Measurements from ENCODE around the gene NBPF9. TPM values are rescaled to one million over a fixed set of nuclear protein-coding genes. Genes with fewer than 3 reads are reported as not detected.
"Not testable (repeated sequence)": the region's sequence is repeated elsewhere in the genome, so short reads cannot be mapped to it uniquely, and the experiment has no call there.

The NBPF9 gene
- total RNA-seq, 3 donors from 2014 or later: 17.6 to 21.2 (median 19.7) TPM

GRCh38 chr1:149093155-149093554 lies 10.2 kb downstream of the NBPF9 start:
- DNase-seq (ENCODE audit: low spot score in 2 of 2); intact Hi-C loops (cut with DNase I; ENCODE audit: low total_unique reads); H3K4me1 ChIP-seq; H3K4me3 ChIP-seq; H3K9me3 ChIP-seq; H3K27ac ChIP-seq; H3K27me3 ChIP-seq; H3K36me3 ChIP-seq: not testable (repeated sequence)

- H3K27ac ChIP-seq; DNase-seq (ENCODE audit: low spot score in 2 of 2); H3K4me1 ChIP-seq; H3K27me3 ChIP-seq; H3K4me3 ChIP-seq; H3K9me3 ChIP-seq; H3K36me3 ChIP-seq; intact Hi-C loops (cut with DNase I; ENCODE audit: low total_unique reads): not testable (repeated sequence)
Observed at GRCh38 chr1:149075505-149076127, 27.7 kb downstream of the NBPF9 start.

- H3K36me3 ChIP-seq; intact Hi-C loops (cut with DNase I; ENCODE audit: low total_unique reads); H3K9me3 ChIP-seq; DNase-seq (ENCODE audit: low spot score in 2 of 2); H3K4me3 ChIP-seq; H3K4me1 ChIP-seq; H3K27ac ChIP-seq; H3K27me3 ChIP-seq: not testable (repeated sequence)
Observed at GRCh38 chr1:149064611-149065010, 38.7 kb downstream of the NBPF9 start.

GRCh38 chr1:149043056-149043455 lies 60.3 kb downstream of the NBPF9 start:
- H3K27ac ChIP-seq; H3K4me3 ChIP-seq; H3K9me3 ChIP-seq; H3K4me1 ChIP-seq; H3K27me3 ChIP-seq; DNase-seq (ENCODE audit: low spot score in 2 of 2); intact Hi-C loops (cut with DNase I; ENCODE audit: low total_unique reads); H3K36me3 ChIP-seq: not testable (repeated sequence)

GRCh38 chr1:149033916-149034315 lies 69.4 kb downstream of the NBPF9 start:
- H3K36me3 ChIP-seq; H3K4me3 ChIP-seq; H3K4me1 ChIP-seq; H3K27me3 ChIP-seq; H3K27ac ChIP-seq; H3K9me3 ChIP-seq; intact Hi-C loops (cut with DNase I; ENCODE audit: low total_unique reads); DNase-seq (ENCODE audit: low spot score in 2 of 2): not testable (repeated sequence)

GRCh38 chr1:149024327-149024726 lies 79.0 kb downstream of the NBPF9 start:
- H3K36me3 ChIP-seq; DNase-seq (ENCODE audit: low spot score in 2 of 2); intact Hi-C loops (cut with DNase I; ENCODE audit: low total_unique reads); H3K9me3 ChIP-seq; H3K4me1 ChIP-seq; H3K27ac ChIP-seq; H3K27me3 ChIP-seq; H3K4me3 ChIP-seq: not testable (repeated sequence)

- intact Hi-C loops (cut with DNase I; ENCODE audit: low total_unique reads); H3K4me3 ChIP-seq; H3K27ac ChIP-seq; DNase-seq (ENCODE audit: low spot score in 2 of 2); H3K9me3 ChIP-seq; H3K4me1 ChIP-seq; H3K36me3 ChIP-seq; H3K27me3 ChIP-seq: not testable (repeated sequence)
Observed at GRCh38 chr1:149018577-149018976, 84.8 kb downstream of the NBPF9 start.

- H3K4me3 ChIP-seq; intact Hi-C loops (cut with DNase I; ENCODE audit: low total_unique reads); H3K27ac ChIP-seq; H3K36me3 ChIP-seq; H3K4me1 ChIP-seq; DNase-seq (ENCODE audit: low spot score in 2 of 2); H3K9me3 ChIP-seq; H3K27me3 ChIP-seq: not testable (repeated sequence)
Observed at GRCh38 chr1:149016626-149017025, 86.7 kb downstream of the NBPF9 start.

- H3K4me3 ChIP-seq; DNase-seq (ENCODE audit: low spot score in 2 of 2); H3K27me3 ChIP-seq; H3K9me3 ChIP-seq; H3K36me3 ChIP-seq; H3K27ac ChIP-seq; intact Hi-C loops (cut with DNase I; ENCODE audit: low total_unique reads); H3K4me1 ChIP-seq: not testable (repeated sequence)
Observed at GRCh38 chr1:149015522-149015921, 87.8 kb downstream of the NBPF9 start.

GRCh38 chr1:149013513-149013912 lies 89.8 kb downstream of the NBPF9 start:
- H3K4me1 ChIP-seq; H3K27me3 ChIP-seq; H3K36me3 ChIP-seq; H3K4me3 ChIP-seq; H3K27ac ChIP-seq; intact Hi-C loops (cut with DNase I; ENCODE audit: low total_unique reads); DNase-seq (ENCODE audit: low spot score in 2 of 2); H3K9me3 ChIP-seq: not testable (repeated sequence)

- H3K4me1 ChIP-seq; H3K4me3 ChIP-seq; H3K36me3 ChIP-seq; H3K27me3 ChIP-seq; H3K27ac ChIP-seq; DNase-seq (ENCODE audit: low spot score in 2 of 2); intact Hi-C loops (cut with DNase I; ENCODE audit: low total_unique reads); H3K9me3 ChIP-seq: not testable (repeated sequence)
Observed at GRCh38 chr1:149012599-149012998, 90.8 kb downstream of the NBPF9 start.

GRCh38 chr1:149009761-149010160 lies 93.6 kb downstream of the NBPF9 start:
- H3K27ac ChIP-seq; H3K4me1 ChIP-seq; H3K36me3 ChIP-seq; intact Hi-C loops (cut with DNase I; ENCODE audit: low total_unique reads); H3K9me3 ChIP-seq; H3K4me3 ChIP-seq; H3K27me3 ChIP-seq; DNase-seq (ENCODE audit: low spot score in 2 of 2): not testable (repeated sequence)

- DNase-seq (ENCODE audit: low spot score in 2 of 2); H3K4me1 ChIP-seq; H3K9me3 ChIP-seq; H3K4me3 ChIP-seq; H3K36me3 ChIP-seq; H3K27me3 ChIP-seq; intact Hi-C loops (cut with DNase I; ENCODE audit: low total_unique reads); H3K27ac ChIP-seq: not testable (repeated sequence)
Observed at GRCh38 chr1:149008769-149009168, 94.6 kb downstream of the NBPF9 start.

GRCh38 chr1:149008326-149008725 lies 95.0 kb downstream of the NBPF9 start:
- intact Hi-C loops (cut with DNase I; ENCODE audit: low total_unique reads); H3K27me3 ChIP-seq; H3K9me3 ChIP-seq; DNase-seq (ENCODE audit: low spot score in 2 of 2); H3K4me1 ChIP-seq; H3K4me3 ChIP-seq; H3K27ac ChIP-seq; H3K36me3 ChIP-seq: not testable (repeated sequence)

Data from breast epithelium (tissue), 4 donors.